Neuronal stem cell (in vitro differentiated cells): ENCODE results near the gene NAIP.
"Not testable (repeated sequence)": the region's sequence is repeated elsewhere in the genome, so short reads cannot be mapped to it uniquely, and the experiment has no call there.

ENCODE experiments used
- DNase-seq: peaks from one replicate; pipeline ENCODE4 v3.0.0-alpha.2; 2013; ENCODE audit warnings: low spot score
- H2AFZ ChIP-seq: one replicate; pipeline ENCODE4 v1.6.1; 2013; ENCODE audit warnings: mild to moderate bottlenecking, low read length, inconsistent platforms
- H2AK5ac ChIP-seq: 2 replicates; pipeline ENCODE4 v1.6.1; 2013; ENCODE audit warnings: low read depth, mild to moderate bottlenecking, inconsistent platforms, low read length, moderate library complexity, mixed read lengths
- H2BK120ac ChIP-seq: 2 replicates; pipeline ENCODE4 v1.6.1; 2013; ENCODE audit warnings: low read depth, mild to moderate bottlenecking, inconsistent platforms, low read length, moderate library complexity, mixed read lengths
- H2BK12ac ChIP-seq: one replicate; pipeline ENCODE4 v1.6.1; 2013; ENCODE audit warnings: low read length, inconsistent platforms
- H2BK15ac ChIP-seq: 2 replicates; pipeline ENCODE4 v1.6.1; 2013; ENCODE audit warnings: mild to moderate bottlenecking, low read length, inconsistent platforms, mixed read lengths
- H2BK5ac ChIP-seq: one replicate; pipeline ENCODE4 v1.6.1; 2013; ENCODE audit warnings: inconsistent platforms, mild to moderate bottlenecking, low read length, moderate library complexity
- H3K14ac ChIP-seq: one replicate; pipeline ENCODE4 v1.6.1; 2013; ENCODE audit warnings: low read length, inconsistent platforms
- H3K18ac ChIP-seq: 2 replicates; pipeline ENCODE4 v1.6.1; 2013; ENCODE audit warnings: low read length, inconsistent platforms
- H3K23ac ChIP-seq: 2 replicates; pipeline ENCODE4 v1.6.1; 2013; ENCODE audit warnings: low read depth, mild to moderate bottlenecking, mixed read lengths, low read length, inconsistent platforms; ENCODE audit not compliant: poor library complexity
- H3K27ac ChIP-seq: replicated peaks from 3 replicates; pipeline ENCODE4 v1.5.1; 2013; ENCODE audit warnings: low read length, inconsistent platforms
- H3K27me3 ChIP-seq, 3 experiments: 2 replicates each; pipeline ENCODE4 v1.6.1; 2013; ENCODE audit warnings: low read length in 3 of 3, mild to moderate bottlenecking in 2 of 3, inconsistent platforms in 1 of 3, low read depth in 1 of 3, mixed read lengths in 1 of 3, moderate library complexity in 1 of 3; ENCODE audit not compliant: control insufficient read depth in 3 of 3, insufficient read depth in 3 of 3
- H3K36me3 ChIP-seq, 2 donors: replicated peaks in 1 of 2; 2 replicates each; pipeline ENCODE4 v1.6.1; 2013; ENCODE audit warnings: low read length in 2 of 2; ENCODE audit not compliant: control insufficient read depth in 2 of 2, insufficient read depth in 2 of 2
- H3K4ac ChIP-seq: 2 replicates; pipeline ENCODE4 v1.6.1; 2013; ENCODE audit warnings: inconsistent platforms, mild to moderate bottlenecking, low read length, moderate library complexity
- H3K4me1 ChIP-seq, 2 donors: 1 replicate in 1 of 2; 2 replicates in 1 of 2; pipeline ENCODE4 v1.6.1; 2013; ENCODE audit warnings: low read length in 2 of 2, low read depth in 1 of 2; ENCODE audit not compliant: control insufficient read depth in 2 of 2, insufficient read depth in 1 of 2
- H3K4me2 ChIP-seq: one replicate; pipeline ENCODE4 v1.6.1; 2013; ENCODE audit warnings: mild to moderate bottlenecking, low read length, inconsistent platforms; ENCODE audit not compliant: insufficient read depth, poor library complexity, severe bottlenecking
- H3K4me3 ChIP-seq, 2 donors: 2 replicates each; pipeline ENCODE4 v1.5.1; 2013; ENCODE audit warnings: low read length in 2 of 2, mild to moderate bottlenecking in 2 of 2, inconsistent platforms in 1 of 2, moderate library complexity in 1 of 2
- H3K79me1 ChIP-seq: one replicate; pipeline ENCODE4 v1.6.1; 2013; ENCODE audit warnings: low read depth, mild to moderate bottlenecking, inconsistent platforms, low read length, moderate library complexity
- H3K9ac ChIP-seq: one replicate; pipeline ENCODE4 v1.6.1; 2013; ENCODE audit warnings: mild to moderate bottlenecking, low read depth, low read length, inconsistent platforms; ENCODE audit not compliant: poor library complexity
- H3K9me3 ChIP-seq, 2 donors: replicated peaks in 1 of 2; 2 replicates each; pipeline versions ENCODE3 to v1.6.1; 2013; ENCODE audit warnings: low read length in 2 of 2, mild to moderate bottlenecking in 2 of 2, inconsistent platforms in 1 of 2, low read depth in 1 of 2, mixed read lengths in 1 of 2, moderate library complexity in 1 of 2; ENCODE audit not compliant: control insufficient read depth in 2 of 2, insufficient read depth in 1 of 2
- H4K8ac ChIP-seq: one replicate; pipeline ENCODE4 v1.6.1; 2013; ENCODE audit warnings: low read depth, mild to moderate bottlenecking, inconsistent platforms, low read length, moderate library complexity
- H4K91ac ChIP-seq: one replicate; pipeline ENCODE4 v1.6.1; 2013; ENCODE audit warnings: low read length, low read depth, mild to moderate bottlenecking, inconsistent platforms; ENCODE audit not compliant: poor library complexity
- WGBS, 2 donors: extraction: QIAGEN DNeasy Blood & Tissue Kit; methylation state at CpG; one replicate each; pipeline ENCODE4 v1.1.7; 2013; ENCODE audit warnings: missing lambda C conversion rate in 2 of 2, mixed read lengths in 1 of 2; ENCODE audit not compliant: insufficient read length in 2 of 2, insufficient replicate concordance in 1 of 2; ENCODE audit errors: extremely low coverage in 2 of 2; 5-methylcytosine and 5-hydroxymethylcytosine counted together

The NAIP gene

GRCh38 chr5:71059426-71059825 is 34.3 kb upstream of the NAIP start:
- DNase-seq, H3K4ac ChIP-seq, H3K18ac ChIP-seq, H2BK12ac ChIP-seq, H3K4me1 ChIP-seq, H3K36me3 ChIP-seq, H3K14ac ChIP-seq, H3K23ac ChIP-seq, H3K27me3 ChIP-seq, H3K79me1 ChIP-seq, H4K91ac ChIP-seq, H2AFZ ChIP-seq, H3K4me2 ChIP-seq, H2BK120ac ChIP-seq, H3K9ac ChIP-seq, H2AK5ac ChIP-seq, H3K4me3 ChIP-seq, H3K27ac ChIP-seq, H2BK15ac ChIP-seq, H3K9me3 ChIP-seq, H2BK5ac ChIP-seq, H4K8ac ChIP-seq: not testable (repeated sequence)
- no CpG with 5 or more reads among the region's 3 CpGs for WGBS, 2 donors

- H3K4ac ChIP-seq, H3K27me3 ChIP-seq, DNase-seq, H3K14ac ChIP-seq, H2BK120ac ChIP-seq, H3K23ac ChIP-seq, H2BK12ac ChIP-seq, H3K4me3 ChIP-seq, H3K9ac ChIP-seq, H2AK5ac ChIP-seq, H3K18ac ChIP-seq, H3K4me2 ChIP-seq, H3K4me1 ChIP-seq, H2AFZ ChIP-seq, H3K36me3 ChIP-seq, H2BK15ac ChIP-seq, H3K9me3 ChIP-seq, H4K8ac ChIP-seq, H3K79me1 ChIP-seq, H4K91ac ChIP-seq, H3K27ac ChIP-seq, H2BK5ac ChIP-seq: not testable (repeated sequence)
- WGBS, 2 donors = no CpG with 5 or more reads among the region's 2 CpGs
Measured at GRCh38 chr5:71044808-71045207, 19.7 kb upstream of the NAIP start.

- not testable (repeated sequence) for H3K9ac ChIP-seq, H3K4me2 ChIP-seq, H4K91ac ChIP-seq, H3K9me3 ChIP-seq, H3K27me3 ChIP-seq, H3K4me1 ChIP-seq, H3K18ac ChIP-seq, H2AK5ac ChIP-seq, H3K4me3 ChIP-seq, H3K23ac ChIP-seq, H4K8ac ChIP-seq, H2AFZ ChIP-seq, H3K14ac ChIP-seq, H3K79me1 ChIP-seq, DNase-seq, H3K36me3 ChIP-seq, H2BK15ac ChIP-seq, H2BK12ac ChIP-seq, H3K27ac ChIP-seq, H2BK5ac ChIP-seq, H2BK120ac ChIP-seq, H3K4ac ChIP-seq
- WGBS, 2 donors = no CpG with 5 or more reads among the region's 2 CpGs
Measured at GRCh38 chr5:71044128-71044527, 19.0 kb upstream of the NAIP start.

- not testable (repeated sequence) for H2AK5ac ChIP-seq, H3K27me3 ChIP-seq, H3K79me1 ChIP-seq, H3K4me3 ChIP-seq, H2AFZ ChIP-seq, H3K18ac ChIP-seq, H4K91ac ChIP-seq, DNase-seq, H2BK5ac ChIP-seq, H3K9me3 ChIP-seq, H3K4me2 ChIP-seq, H2BK15ac ChIP-seq, H3K4me1 ChIP-seq, H2BK12ac ChIP-seq, H3K27ac ChIP-seq, H3K23ac ChIP-seq, H3K4ac ChIP-seq, H3K14ac ChIP-seq, H4K8ac ChIP-seq, H3K9ac ChIP-seq, H3K36me3 ChIP-seq, H2BK120ac ChIP-seq
- no CpG with 5 or more reads among the region's 7 CpGs for WGBS, 2 donors
Measured at GRCh38 chr5:71031046-71031776, 6.1 kb upstream of the NAIP start.
